GM23338 (cell line): Measurements from ENCODE around the gene GSTA5. TPM values are rescaled to one million over a fixed set of nuclear protein-coding genes. Genes with fewer than 3 reads are reported as not detected.

ENCODE experiments used
- ATAC-seq: fragments of 200-7000 bp; cut with Tn5 transposase; 3 replicates; pipeline ENCODE4 v1.9.1; 2020
- DNase-seq: peaks from one replicate; pipeline ENCODE4 v3.0.0-alpha.2; 2015; ENCODE audit warnings: low spot score
- H2AFZ ChIP-seq: fragments of 200-600 bp; sonication (generic); 2 replicates; pipeline ENCODE4 v1.8.0; 2016; ENCODE audit warnings: antibody characterized with exemption, mild to moderate bottlenecking, moderate library complexity
- H3F3A ChIP-seq: fragments of 200-600 bp; sonication (generic); replicated peaks from 2 replicates; pipeline ENCODE4 v1.8.0; 2017; ENCODE audit warnings: antibody characterized with exemption, mixed run types, low read depth
- H3K27ac ChIP-seq: fragments of 200-600 bp; sonication (generic); 2 replicates; pipeline ENCODE4 v1.6.1; 2016; ENCODE audit warnings: low read depth
- H3K27me3 ChIP-seq: fragments of 200-600 bp; sonication (generic); 2 replicates; pipeline ENCODE4 v1.8.0; 2016; ENCODE audit warnings: mild to moderate bottlenecking, mixed run types, moderate library complexity; ENCODE audit not compliant: insufficient read depth
- H3K36me3 ChIP-seq: fragments of 200-600 bp; sonication (generic); 2 replicates; pipeline ENCODE4 v1.8.0; 2016; ENCODE audit warnings: mild to moderate bottlenecking; ENCODE audit not compliant: insufficient read depth
- H3K4me1 ChIP-seq: fragments of 200-600 bp; sonication (generic); 2 replicates; pipeline ENCODE4 v1.8.0; 2016; ENCODE audit warnings: mild to moderate bottlenecking, moderate library complexity; ENCODE audit not compliant: insufficient read depth
- H3K4me2 ChIP-seq: fragments of 200-600 bp; sonication (generic); 2 replicates; pipeline ENCODE4 v1.7.1; 2017; ENCODE audit warnings: mixed run types
- H3K4me3 ChIP-seq: fragments of 200-600 bp; sonication (generic); 2 replicates; pipeline ENCODE4 v1.6.1; 2016; ENCODE audit warnings: mixed run types
- H3K79me2 ChIP-seq: fragments of 200-600 bp; sonication (generic); replicated peaks from 2 replicates; pipeline ENCODE4 v1.8.0; 2017; ENCODE audit warnings: mild to moderate bottlenecking; ENCODE audit not compliant: insufficient read depth
- H3K9me2 ChIP-seq: fragments of 200-600 bp; sonication (generic); 2 replicates; pipeline ENCODE4 v1.8.0; 2017; ENCODE audit not compliant: insufficient read depth
- H4K20me1 ChIP-seq: fragments of 200-600 bp; sonication (generic); replicated peaks from 2 replicates; pipeline ENCODE4 v1.8.0; 2017; ENCODE audit warnings: mild to moderate bottlenecking; ENCODE audit not compliant: insufficient read depth
- H3K27ac Mint-ChIP-seq: 2 replicates; pipeline ENCODE4 v1.8.0; 2020; ENCODE audit warnings: inconsistent platforms, mild to moderate bottlenecking, moderate library complexity, mixed read lengths
- H3K27me3 Mint-ChIP-seq: 3 replicates; pipeline ENCODE4 v1.8.0; 2022; ENCODE audit warnings: low read depth, mild to moderate bottlenecking, moderate library complexity, mixed read lengths, inconsistent platforms; ENCODE audit not compliant: insufficient read depth, poor library complexity
- H3K36me3 Mint-ChIP-seq: 3 replicates; pipeline ENCODE4 v1.8.0; 2021; ENCODE audit warnings: low read depth, mild to moderate bottlenecking, inconsistent platforms, moderate library complexity, mixed read lengths
- H3K4me1 Mint-ChIP-seq: 3 replicates; pipeline ENCODE4 v1.8.0; 2020; ENCODE audit warnings: mild to moderate bottlenecking, inconsistent platforms, mixed read lengths
- H3K4me3 Mint-ChIP-seq: 3 replicates; pipeline ENCODE4 v1.8.0; 2021; ENCODE audit warnings: moderate library complexity, mild to moderate bottlenecking, inconsistent platforms, mixed read lengths
- H3K9me3 Mint-ChIP-seq: 3 replicates; pipeline ENCODE4 v1.8.0; 2020; ENCODE audit warnings: moderate library complexity, mild to moderate bottlenecking, inconsistent platforms, mixed read lengths
- CREB1 ChIP-seq: fragments of 250-450 bp; sonication (Bioruptor Pico); IDR thresholded peaks from 2 replicates; pipeline ENCODE4 v1.5.0; 2020; ENCODE audit warnings: low read depth, mild to moderate bottlenecking, moderate library complexity
- CTCF ChIP-seq, 2 experiments: fragments of 200-600 bp in 1 of 2; sonication (generic) in 1 of 2; conservative IDR thresholded peaks; 2 replicates each; pipeline versions ENCODE4 v1.5.1 to v1.6.1; 2016 to 2017; ENCODE audit warnings: antibody characterized with exemption in 2 of 2, low read depth in 2 of 2, mild to moderate bottlenecking in 2 of 2, moderate library complexity in 1 of 2
- ETS1 ChIP-seq: IDR thresholded peaks from 2 replicates; pipeline ENCODE4 v1.6.1; 2016; ENCODE audit warnings: antibody characterized with exemption
- EZH2 ChIP-seq: fragments of 200-600 bp; sonication (generic); IDR thresholded peaks from one replicate; pipeline ENCODE4 v1.8.0; 2017; ENCODE audit warnings: antibody characterized with exemption, mild to moderate bottlenecking, low read depth; ENCODE audit not compliant: unreplicated experiment
- EZH2phosphoT487 ChIP-seq: fragments of 200-600 bp; sonication (generic); IDR thresholded peaks from one replicate; pipeline ENCODE4 v1.8.1; 2018; ENCODE audit warnings: antibody characterized with exemption; ENCODE audit not compliant: unreplicated experiment
- JUNB ChIP-seq: IDR thresholded peaks from one replicate; pipeline ENCODE4 v1.6.1; 2016; ENCODE audit warnings: antibody characterized with exemption; ENCODE audit not compliant: unreplicated experiment
- NANOG ChIP-seq: IDR thresholded peaks from 2 replicates; pipeline ENCODE4 v1.6.1; 2016; ENCODE audit warnings: antibody characterized with exemption, borderline replicate concordance
- POLR2AphosphoS5 ChIP-seq: IDR thresholded peaks from 2 replicates; pipeline ENCODE4 v1.6.1; 2016; ENCODE audit warnings: antibody characterized with exemption, low read depth
- REST ChIP-seq: IDR thresholded peaks from one replicate; pipeline ENCODE4 v1.6.1; 2018; ENCODE audit warnings: antibody characterized with exemption; ENCODE audit not compliant: unreplicated experiment
- STAT1 ChIP-seq: IDR thresholded peaks from one replicate; pipeline ENCODE4 v1.6.1; 2016; ENCODE audit warnings: antibody characterized with exemption; ENCODE audit not compliant: unreplicated experiment
- ZNF114 ChIP-seq: fragments of 250-450 bp; sonication (Bioruptor Pico); IDR thresholded peaks from 2 replicates; pipeline ENCODE4 v1.5.0; 2020; ENCODE audit warnings: mild to moderate bottlenecking, moderate library complexity
- ZNF331 ChIP-seq: fragments of 250-450 bp; sonication (Bioruptor Pico); IDR thresholded peaks from 2 replicates; pipeline ENCODE4 v1.5.0; 2020; ENCODE audit warnings: low read depth, mild to moderate bottlenecking, moderate library complexity
- ZNF462 ChIP-seq: fragments of 250-450 bp; sonication (Bioruptor Pico); IDR thresholded peaks from 2 replicates; pipeline ENCODE4 v1.5.0; 2020; ENCODE audit warnings: mild to moderate bottlenecking, moderate library complexity
- polyA plus RNA-seq: library from polyadenylated mRNA; unstranded; fragments of >200 nt; fragmentation: Nextera tagmentation; extraction: Ambion mirVana; gene quantifications from 2 replicates; pipeline ENCODE4 v1.2.1, GENCODE V29; 2016
- total RNA-seq: library from RNA; depleted of rRNA; stranded (reverse); fragments of >200 nt; shearing (Covaris generic); gene quantifications from 2 replicates; pipeline ENCODE4 v1.2.3, GENCODE V29; 2014

Gene GSTA5
- total and polyA plus RNA-seq, 2 experiments from 2014 or later = not detected

- no peak for TF ChIP-seq JUNB
Observed at GRCh38 chr6:52788478-52788877, 52.1 kb downstream of the GSTA5 start (continued).

GRCh38 chr6:52787917-52788316 lies 52.7 kb downstream of the GSTA5 start:
- Histone ChIP-seq H3K79me2 (no peaks in the 10 kb centered on the region), H3K27ac (no peak overlapping the region), H4K20me1 (no peaks in the 10 kb centered on the region), H3K36me3 (no peaks in the 10 kb centered on the region), H3F3A (no peaks in the 10 kb centered on the region), H3K27me3 (no peaks in the 10 kb centered on the region), H2AFZ (no peak overlapping the region), H3K9me2 (no peaks in the 10 kb centered on the region), H3K4me3 (no peak overlapping the region), H3K4me1 (no peaks in the 10 kb centered on the region), H3K4me2 (no peak overlapping the region)
- no peaks in the 10 kb centered on the region for H3K4me1 Mint-ChIP-seq
- H3K4me3 Mint-ChIP-seq = no peak overlapping the region
- no peak for ATAC-seq
- H3K36me3 Mint-ChIP-seq = peaks cover 6% of the 10 kb centered on the region; the same call in 2 of the 3 replicates
- DNase-seq = no peak
- TF ChIP-seq JUNB (no peak), EZH2 (no peak), EZH2phosphoT487 (no peak), ZNF114 (CRISPR knock-in tag) (no peak), CTCF (conservative IDR thresholded peaks at IDR 0.05; ENCODE audit: low read depth in 2 of 2) (no peak), POLR2AphosphoS5 (no peak), NANOG (no peak), ZNF331 (CRISPR knock-in tag) (no peak), ZNF462 (CRISPR knock-in tag) (no peak), CREB1 (CRISPR knock-in tag) (no peak), ETS1 (no peak), STAT1 (no peak), REST (no peak)
- H3K27me3 Mint-ChIP-seq = peaks cover 8% of the 10 kb centered on the region
- H3K9me3 Mint-ChIP-seq = peaks cover 33% of the 10 kb centered on the region
- H3K27ac Mint-ChIP-seq = no peak overlapping the region
